ENCODE results near the gene POLA2. TPM values are rescaled to one million over a fixed set of nuclear protein-coding genes. Genes with fewer than 3 reads are reported as not detected.

The POLA2 gene
- total and polyA plus RNA-seq, 4 donors = 1.5 to 6.1 (median 3.2) TPM

DNA sequence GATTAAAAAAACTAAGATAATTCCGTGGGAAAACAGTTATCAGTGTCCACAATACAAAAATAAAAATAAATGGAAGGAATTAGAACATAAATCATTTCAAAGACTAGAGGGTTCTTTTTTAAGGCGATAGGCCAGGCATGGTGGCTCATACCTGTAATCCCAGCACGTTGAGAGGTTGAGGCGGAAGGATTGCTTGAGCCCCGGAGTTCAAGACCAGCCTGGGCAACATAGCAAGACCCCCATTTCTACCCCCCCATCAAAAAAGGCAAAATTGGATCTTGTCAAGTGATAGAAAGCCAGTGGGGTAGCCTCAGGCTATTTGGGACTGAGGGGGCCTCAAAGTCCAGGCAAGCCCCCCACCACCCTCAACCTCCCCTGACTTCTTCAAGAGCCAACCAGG, 20.6 kb upstream of the POLA2 start:
- Histone ChIP-seq H3K4me1 (ENCODE audit: control insufficient read depth in 4 of 4, insufficient read depth in 4 of 4, low read length in 3 of 4) (peaks cover 0 to 4% (median 2%) of the 10 kb centered on the region in 4 donors), H3K9ac (ENCODE audit: low read depth in 1 of 2, low read length in 2 of 2) (no peak overlapping the region), H3K4me3 (ENCODE audit: low read depth in 1 of 3, low read length in 3 of 3) (no peak overlapping the region), H3K36me3 (ENCODE audit: control insufficient read depth in 4 of 4, insufficient read depth in 3 of 4, low read depth in 1 of 4, low read length in 3 of 4) (no peaks in the 10 kb centered on the region), H3K9me3 (ENCODE audit: control insufficient read depth in 4 of 4, low read length in 3 of 4) (no peaks in the 10 kb centered on the region), H3K27me3 (ENCODE audit: control insufficient read depth in 4 of 4, insufficient read depth in 4 of 4, low read length in 3 of 4) (no peaks in the 10 kb centered on the region), H3K27ac (ENCODE audit: low read depth in 1 of 2, low read length in 2 of 2) (no peak overlapping the region)
- WGBS = 72% methylated on average over 5 of the region's 5 CpGs
- TF ChIP-seq SP1 (IDR thresholded peaks at IDR 0.05) (no peak), RAD21 (IDR thresholded peaks at IDR 0.05) (no peak), JUND (IDR thresholded peaks at IDR 0.05) (no peak), NR2F2 (IDR thresholded peaks at IDR 0.05) (no peak), HNF4G (IDR thresholded peaks at IDR 0.05) (no peak), TAF1 (conservative IDR thresholded peaks at IDR 0.05) (no peak), FOXA1 (IDR thresholded peaks at IDR 0.05) (no peak), EGR1 (IDR thresholded peaks at IDR 0.05; ENCODE audit: low read depth in 2 of 2) (no peak)
- TF ChIP-seq, protein P1, sequence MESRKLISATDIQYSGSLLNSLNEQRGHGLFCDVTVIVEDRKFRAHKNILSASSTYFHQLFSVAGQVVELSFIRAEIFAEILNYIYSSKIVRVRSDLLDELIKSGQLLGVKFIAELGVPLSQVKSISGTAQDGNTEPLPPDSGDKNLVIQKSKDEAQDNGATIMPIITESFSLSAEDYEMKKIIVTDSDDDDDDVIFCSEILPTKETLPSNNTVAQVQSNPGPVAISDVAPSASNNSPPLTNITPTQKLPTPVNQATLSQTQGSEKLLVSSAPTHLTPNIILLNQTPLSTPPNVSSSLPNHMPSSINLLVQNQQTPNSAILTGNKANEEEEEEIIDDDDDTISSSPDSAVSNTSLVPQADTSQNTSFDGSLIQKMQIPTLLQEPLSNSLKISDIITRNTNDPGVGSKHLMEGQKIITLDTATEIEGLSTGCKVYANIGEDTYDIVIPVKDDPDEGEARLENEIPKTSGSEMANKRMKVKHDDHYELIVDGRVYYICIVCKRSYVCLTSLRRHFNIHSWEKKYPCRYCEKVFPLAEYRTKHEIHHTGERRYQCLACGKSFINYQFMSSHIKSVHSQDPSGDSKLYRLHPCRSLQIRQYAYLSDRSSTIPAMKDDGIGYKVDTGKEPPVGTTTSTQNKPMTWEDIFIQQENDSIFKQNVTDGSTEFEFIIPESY (IDR thresholded peaks at IDR 0.05) = no peak
- DNase-seq (ENCODE audit: low spot score) = no peak

DNA sequence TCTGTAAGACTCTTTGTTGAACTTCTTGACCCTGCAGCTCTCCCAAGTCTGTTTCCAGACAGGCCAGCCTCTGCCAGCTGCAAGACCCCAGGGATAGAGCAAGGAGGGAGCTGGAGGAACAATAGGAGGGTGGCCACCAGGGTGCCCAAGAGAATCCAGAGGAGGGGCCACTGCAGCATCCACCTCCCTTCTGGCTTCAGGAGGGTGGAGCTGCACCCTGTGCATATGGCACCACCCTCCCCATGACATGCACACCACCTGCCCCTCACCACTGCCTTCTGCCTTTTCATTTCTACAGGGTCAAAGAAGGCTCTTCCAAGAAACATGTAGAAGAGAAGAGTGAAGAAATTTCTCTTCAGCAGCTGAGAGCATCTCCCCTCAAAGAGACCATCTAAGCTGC, 20.1 kb upstream of the POLA2 start:
- Histone ChIP-seq H3K4me3 (ENCODE audit: low read depth in 1 of 3, low read length in 3 of 3) (no peak overlapping the region), H3K9me3 (ENCODE audit: control insufficient read depth in 4 of 4, low read length in 3 of 4) (no peaks in the 10 kb centered on the region), H3K4me1 (ENCODE audit: control insufficient read depth in 4 of 4, insufficient read depth in 4 of 4, low read length in 3 of 4) (peaks cover 0 to 4% (median 2%) of the 10 kb centered on the region in 4 donors)

DNA sequence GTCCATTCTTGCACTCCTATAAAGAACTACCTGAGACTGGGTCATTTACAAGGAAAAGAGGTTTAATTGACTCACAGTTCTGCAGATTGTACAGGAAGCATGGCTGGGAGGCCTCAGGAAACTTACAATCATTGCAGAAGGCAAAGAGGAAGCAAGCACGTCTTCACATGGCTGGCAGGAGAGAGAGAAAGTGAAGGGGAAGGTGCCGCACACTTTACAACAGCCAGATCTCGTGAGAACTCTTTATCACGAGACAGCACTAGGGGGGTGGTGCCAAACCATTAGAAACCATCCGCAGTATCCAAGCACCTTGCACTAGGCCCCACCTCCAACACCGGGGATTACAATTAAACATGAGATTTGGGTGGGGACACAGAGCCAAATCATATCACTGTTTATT, 19.4 kb upstream of the POLA2 start:
- Histone ChIP-seq H3K27ac (ENCODE audit: low read depth in 1 of 2, low read length in 2 of 2) (no peak overlapping the region), H3K9me3 (ENCODE audit: control insufficient read depth in 4 of 4, low read length in 3 of 4) (no peaks in the 10 kb centered on the region), H3K36me3 (ENCODE audit: control insufficient read depth in 4 of 4, insufficient read depth in 3 of 4, low read depth in 1 of 4, low read length in 3 of 4) (no peaks in the 10 kb centered on the region), H3K4me1 (ENCODE audit: control insufficient read depth in 4 of 4, insufficient read depth in 4 of 4, low read length in 3 of 4) (peaks cover 0 to 4% (median 2%) of the 10 kb centered on the region in 4 donors), H3K27me3 (ENCODE audit: control insufficient read depth in 4 of 4, insufficient read depth in 4 of 4, low read length in 3 of 4) (no peaks in the 10 kb centered on the region), H3K4me3 (ENCODE audit: low read depth in 1 of 3, low read length in 3 of 3) (no peak overlapping the region), H3K9ac (ENCODE audit: low read depth in 1 of 2, low read length in 2 of 2) (no peak overlapping the region)
- TF ChIP-seq, protein P2, sequence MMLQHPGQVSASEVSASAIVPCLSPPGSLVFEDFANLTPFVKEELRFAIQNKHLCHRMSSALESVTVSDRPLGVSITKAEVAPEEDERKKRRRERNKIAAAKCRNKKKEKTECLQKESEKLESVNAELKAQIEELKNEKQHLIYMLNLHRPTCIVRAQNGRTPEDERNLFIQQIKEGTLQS (IDR thresholded peaks at IDR 0.05) = no peak
- TF ChIP-seq NR2F2 (IDR thresholded peaks at IDR 0.05) = no peak
- no peak for TF ChIP-seq FOXA2 (IDR thresholded peaks at IDR 0.05)
- TF ChIP-seq, protein P3, sequence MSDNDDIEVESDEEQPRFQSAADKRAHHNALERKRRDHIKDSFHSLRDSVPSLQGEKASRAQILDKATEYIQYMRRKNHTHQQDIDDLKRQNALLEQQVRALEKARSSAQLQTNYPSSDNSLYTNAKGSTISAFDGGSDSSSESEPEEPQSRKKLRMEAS (IDR thresholded peaks at IDR 0.05) = no peak
- no peak for TF ChIP-seq SP1 (IDR thresholded peaks at IDR 0.05)
- no peak for TF ChIP-seq EGR1 (IDR thresholded peaks at IDR 0.05; ENCODE audit: low read depth in 2 of 2)
- WGBS = 92% methylated on average over 6 of the region's 6 CpGs
- DNase-seq (ENCODE audit: low spot score) = no peak

More for the DNA sequence above, 20.1 kb upstream of the POLA2 start:
- TF ChIP-seq, protein P4, sequence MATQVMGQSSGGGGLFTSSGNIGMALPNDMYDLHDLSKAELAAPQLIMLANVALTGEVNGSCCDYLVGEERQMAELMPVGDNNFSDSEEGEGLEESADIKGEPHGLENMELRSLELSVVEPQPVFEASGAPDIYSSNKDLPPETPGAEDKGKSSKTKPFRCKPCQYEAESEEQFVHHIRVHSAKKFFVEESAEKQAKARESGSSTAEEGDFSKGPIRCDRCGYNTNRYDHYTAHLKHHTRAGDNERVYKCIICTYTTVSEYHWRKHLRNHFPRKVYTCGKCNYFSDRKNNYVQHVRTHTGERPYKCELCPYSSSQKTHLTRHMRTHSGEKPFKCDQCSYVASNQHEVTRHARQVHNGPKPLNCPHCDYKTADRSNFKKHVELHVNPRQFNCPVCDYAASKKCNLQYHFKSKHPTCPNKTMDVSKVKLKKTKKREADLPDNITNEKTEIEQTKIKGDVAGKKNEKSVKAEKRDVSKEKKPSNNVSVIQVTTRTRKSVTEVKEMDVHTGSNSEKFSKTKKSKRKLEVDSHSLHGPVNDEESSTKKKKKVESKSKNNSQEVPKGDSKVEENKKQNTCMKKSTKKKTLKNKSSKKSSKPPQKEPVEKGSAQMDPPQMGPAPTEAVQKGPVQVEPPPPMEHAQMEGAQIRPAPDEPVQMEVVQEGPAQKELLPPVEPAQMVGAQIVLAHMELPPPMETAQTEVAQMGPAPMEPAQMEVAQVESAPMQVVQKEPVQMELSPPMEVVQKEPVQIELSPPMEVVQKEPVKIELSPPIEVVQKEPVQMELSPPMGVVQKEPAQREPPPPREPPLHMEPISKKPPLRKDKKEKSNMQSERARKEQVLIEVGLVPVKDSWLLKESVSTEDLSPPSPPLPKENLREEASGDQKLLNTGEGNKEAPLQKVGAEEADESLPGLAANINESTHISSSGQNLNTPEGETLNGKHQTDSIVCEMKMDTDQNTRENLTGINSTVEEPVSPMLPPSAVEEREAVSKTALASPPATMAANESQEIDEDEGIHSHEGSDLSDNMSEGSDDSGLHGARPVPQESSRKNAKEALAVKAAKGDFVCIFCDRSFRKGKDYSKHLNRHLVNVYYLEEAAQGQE (IDR thresholded peaks at IDR 0.05) = no peak
- TF ChIP-seq JUND (IDR thresholded peaks at IDR 0.05) = no peak
- Histone ChIP-seq H3K27ac (ENCODE audit: low read depth in 1 of 2, low read length in 2 of 2) (no peak overlapping the region), H3K27me3 (ENCODE audit: control insufficient read depth in 4 of 4, insufficient read depth in 4 of 4, low read length in 3 of 4) (no peaks in the 10 kb centered on the region), H3K9ac (ENCODE audit: low read depth in 1 of 2, low read length in 2 of 2) (no peak overlapping the region), H3K36me3 (ENCODE audit: control insufficient read depth in 4 of 4, insufficient read depth in 3 of 4, low read depth in 1 of 4, low read length in 3 of 4) (no peaks in the 10 kb centered on the region)
- DNase-seq (ENCODE audit: low spot score) = no peak
